Hematopoietic multipotent progenitor cell treated with erythropoietin and hydrocortisone succinate and interleukin-3 and kit ligand, for 8 days (in vitro differentiated cells): Measurements from ENCODE around the gene ACTN1.

Experiments
- DNase-seq: peaks from one replicate; pipeline ENCODE4 v3.0.0-alpha.2; 2015

Gene ACTN1

GRCh38 chr14:68884031-68885030 lies 94.8 kb downstream of the ACTN1 start:
- no peak for DNase-seq

- no peak for DNase-seq
These were observed 96.9 kb downstream of the ACTN1 start for GRCh38 chr14:68882235-68882634.

DNA sequence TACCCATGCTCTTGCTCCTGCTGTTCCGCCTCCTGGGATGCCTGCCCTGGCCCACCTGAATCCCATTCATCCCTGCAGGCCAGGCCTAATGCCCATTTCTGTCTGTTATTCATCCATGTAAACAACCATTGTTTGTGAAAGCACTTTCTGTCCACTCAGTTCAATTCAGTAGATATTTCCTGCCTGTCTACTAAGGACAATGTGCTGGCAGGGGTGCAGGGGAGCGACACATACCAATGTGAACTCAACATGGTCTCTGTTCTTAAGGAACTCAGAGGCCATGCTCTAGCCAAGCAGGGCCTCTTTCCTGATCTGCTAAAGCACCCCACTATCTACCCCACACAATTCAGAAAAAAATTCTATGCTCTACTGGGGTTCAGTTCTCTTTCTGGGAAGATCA lies 97.7 kb downstream of the ACTN1 start:
- no peak for DNase-seq

DNA sequence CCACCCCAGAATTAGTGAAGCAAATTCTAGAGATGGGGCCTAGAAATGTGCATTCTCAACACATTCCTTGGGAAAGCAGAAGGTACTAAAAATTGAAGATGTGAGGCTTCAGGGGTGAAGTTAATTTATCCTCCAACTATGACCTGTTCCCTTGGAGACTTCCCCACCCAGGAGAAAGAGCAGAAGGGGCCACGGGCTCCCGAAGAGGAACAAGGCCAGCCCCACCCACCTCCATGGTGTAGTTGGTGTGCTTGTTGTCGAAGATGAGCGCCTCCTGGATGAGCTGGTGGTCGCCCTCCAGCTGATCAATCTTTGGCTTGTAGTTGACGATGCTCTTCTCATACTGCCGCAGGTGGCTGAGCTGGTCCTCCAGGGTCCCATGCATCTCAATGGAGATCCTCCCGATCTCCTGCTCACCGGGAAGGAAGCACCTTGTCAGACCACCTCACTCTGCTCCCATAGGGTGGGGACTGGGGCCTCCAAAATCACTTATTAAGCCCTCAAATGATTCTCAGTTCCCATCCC lies 98.5 kb downstream of the ACTN1 start:
- DNase-seq: no peak

DNA sequence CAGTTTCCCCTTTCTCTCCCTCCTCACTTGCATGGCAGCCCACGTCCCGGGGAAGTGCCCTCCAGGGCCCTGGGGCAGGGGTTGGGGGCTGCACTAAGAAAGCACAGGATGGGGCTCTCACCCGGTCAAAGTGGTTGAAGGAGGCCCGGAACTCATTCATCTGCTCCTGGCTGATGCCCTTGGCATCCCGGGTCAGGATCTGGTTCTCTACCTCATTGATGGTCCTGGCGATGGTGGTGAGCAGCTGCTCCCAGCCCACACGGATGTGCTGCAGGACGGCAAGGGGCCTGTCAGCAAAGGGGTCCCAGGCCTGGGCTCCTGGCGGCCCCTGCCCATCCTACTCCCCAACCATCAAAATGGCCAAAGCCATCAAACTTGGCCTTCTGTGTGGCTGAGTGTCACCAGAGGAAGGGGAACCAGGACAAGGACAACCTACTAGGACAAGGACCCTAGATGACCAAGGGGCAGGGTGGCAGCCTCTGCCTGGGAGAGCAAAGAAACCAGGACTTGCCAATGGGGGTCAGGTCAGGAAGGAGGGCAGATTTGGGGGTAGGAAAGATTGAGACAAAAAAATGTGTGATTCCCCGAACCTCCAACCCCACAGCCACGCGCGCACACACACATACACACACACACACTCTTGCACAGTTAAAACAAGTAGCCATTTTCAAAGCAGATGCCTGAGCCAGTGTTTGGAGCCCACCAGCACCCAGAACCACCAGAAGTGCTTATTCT lies 99.1 kb downstream of the ACTN1 start:
- DNase-seq: no peak

GRCh38 chr14:68879321-68879781 lies 99.8 kb downstream of the ACTN1 start:
- DNase-seq: no peak

- no peak for DNase-seq
These were observed 100.2 kb downstream of the ACTN1 start for GRCh38 chr14:68878908-68879307.

- no peak for DNase-seq
These were observed 101.0 kb downstream of the ACTN1 start for GRCh38 chr14:68877993-68878575.

DNA sequence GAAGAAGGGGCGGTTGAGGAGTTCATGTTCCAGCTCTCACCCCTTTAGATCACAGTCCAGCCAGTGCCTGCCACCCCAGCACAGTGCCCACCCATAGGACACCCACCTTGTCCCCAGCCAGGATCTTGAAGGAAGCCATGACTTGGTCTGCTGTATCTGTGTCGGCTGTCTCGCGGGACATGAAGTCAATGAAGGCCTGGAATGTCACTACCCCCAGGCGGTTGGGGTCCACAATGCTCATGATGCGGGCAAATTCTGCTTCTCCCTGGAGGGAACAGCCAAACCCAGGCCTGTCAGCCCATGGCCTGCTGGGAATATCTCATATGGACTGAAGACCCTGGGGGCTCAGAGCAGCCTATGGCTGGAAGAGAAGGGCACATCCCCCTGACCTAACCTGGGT lies 102.1 kb downstream of the ACTN1 start:
- no peak for DNase-seq

- no peak for DNase-seq
These were observed 104.4 kb downstream of the ACTN1 start for GRCh38 chr14:68874746-68875155.

GRCh38 chr14:68873376-68873775 lies 105.7 kb downstream of the ACTN1 start:
- DNase-seq: no peak

DNA sequence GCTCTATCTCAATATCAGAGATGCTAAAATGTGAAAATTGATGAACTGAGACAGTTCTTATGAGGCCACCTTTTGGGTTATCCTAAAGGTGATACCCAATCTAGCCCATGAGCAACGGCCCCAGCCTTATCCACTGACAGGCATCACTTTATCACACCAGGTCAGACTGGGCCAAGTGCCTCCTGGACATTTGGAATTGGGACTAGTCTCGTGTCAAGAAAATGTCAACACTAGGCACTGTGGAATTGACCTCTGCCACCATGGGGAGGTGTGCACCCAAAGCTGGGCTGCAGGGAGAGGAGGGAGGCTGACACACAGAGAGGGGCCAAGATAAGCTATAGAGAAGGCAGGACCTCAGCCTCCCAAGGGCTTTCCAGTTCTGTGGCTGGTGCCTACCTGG lies 107.7 kb downstream of the ACTN1 start:
- DNase-seq: no peak

DNA sequence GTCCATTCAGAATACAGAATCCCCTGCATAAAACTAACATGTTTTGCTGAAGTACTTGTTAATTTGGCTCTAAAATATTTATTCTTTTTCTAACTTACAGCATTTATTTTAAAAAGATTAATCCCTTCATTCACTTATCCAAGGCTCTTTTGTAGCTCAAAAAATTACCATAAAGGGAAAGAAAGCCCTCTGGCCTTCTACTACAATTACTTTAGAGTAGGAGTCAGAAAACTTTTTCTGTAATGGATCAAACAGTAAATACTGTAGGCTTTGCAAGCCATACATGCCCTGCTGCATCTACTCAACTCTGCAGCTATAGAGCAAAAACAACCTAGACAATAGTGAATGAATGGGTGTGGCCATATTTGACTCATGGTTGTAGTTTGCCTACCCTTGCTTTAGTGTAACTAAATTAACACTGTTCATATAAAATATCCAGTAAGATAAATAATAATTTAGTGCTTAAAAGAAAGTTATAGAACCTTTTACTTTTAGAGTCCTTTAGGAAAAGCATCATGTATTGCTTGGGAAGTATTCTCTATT lies 112.0 kb downstream of the ACTN1 start:
- no peak for DNase-seq

- DNase-seq: no peak
These were observed 113.6 kb downstream of the ACTN1 start for GRCh38 chr14:68865542-68865941.

DNA sequence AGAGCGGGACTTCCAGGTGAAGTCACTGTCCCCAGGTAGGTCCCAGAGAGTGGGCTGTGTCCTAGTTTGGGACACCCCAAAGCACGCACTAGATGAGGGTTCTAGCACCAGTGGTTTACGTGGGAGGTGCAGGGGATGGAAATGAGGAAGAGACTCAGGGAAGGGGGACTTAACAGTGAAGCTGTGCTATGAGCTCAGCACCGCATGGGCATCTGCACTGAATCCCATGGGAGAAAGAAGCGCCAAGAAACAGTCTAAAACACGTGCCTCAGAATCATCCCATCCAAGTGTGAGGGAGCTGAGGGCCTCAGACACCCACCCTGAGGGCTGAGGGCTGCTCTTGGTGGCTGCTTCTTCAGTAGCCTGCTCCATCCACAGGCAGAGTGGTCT lies 114.7 kb downstream of the ACTN1 start:
- DNase-seq: no peak

GRCh38 chr14:68863610-68864360 lies 115.3 kb downstream of the ACTN1 start:
- DNase-seq: no peak

GRCh38 chr14:68862954-68863594 lies 116.0 kb downstream of the ACTN1 start:
- peak; percentile 82 for DNase-seq

- DNase-seq: no peak
These were observed 118.3 kb downstream of the ACTN1 start for GRCh38 chr14:68860771-68861170.

DNA sequence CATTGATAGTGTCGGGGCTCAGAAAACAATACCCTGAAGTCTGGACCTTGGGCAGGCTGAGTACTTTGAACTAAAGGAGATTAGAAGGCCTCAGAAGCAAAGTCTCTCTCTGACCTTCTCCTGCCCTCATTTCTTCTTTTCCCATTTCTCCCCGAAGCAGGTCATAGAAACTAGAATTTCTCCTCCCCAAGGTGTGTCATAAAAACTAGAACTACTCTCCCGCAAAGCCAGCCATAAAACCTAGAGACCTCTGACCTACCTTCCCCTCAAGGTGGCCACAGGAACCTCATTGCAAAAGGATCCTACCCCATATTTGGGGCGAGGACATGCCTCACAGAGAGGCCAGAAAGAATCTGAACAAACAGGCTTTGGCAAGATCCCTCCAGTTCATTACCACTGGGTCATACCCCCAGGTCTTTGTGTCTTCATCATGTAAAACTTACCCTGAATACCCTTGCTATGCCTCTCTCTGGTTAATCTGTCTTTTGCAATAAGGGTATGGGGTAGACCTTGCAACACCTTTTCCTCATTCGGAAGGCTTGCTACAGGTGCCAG lies 121.5 kb downstream of the ACTN1 start:
- DNase-seq: no peak

DNA sequence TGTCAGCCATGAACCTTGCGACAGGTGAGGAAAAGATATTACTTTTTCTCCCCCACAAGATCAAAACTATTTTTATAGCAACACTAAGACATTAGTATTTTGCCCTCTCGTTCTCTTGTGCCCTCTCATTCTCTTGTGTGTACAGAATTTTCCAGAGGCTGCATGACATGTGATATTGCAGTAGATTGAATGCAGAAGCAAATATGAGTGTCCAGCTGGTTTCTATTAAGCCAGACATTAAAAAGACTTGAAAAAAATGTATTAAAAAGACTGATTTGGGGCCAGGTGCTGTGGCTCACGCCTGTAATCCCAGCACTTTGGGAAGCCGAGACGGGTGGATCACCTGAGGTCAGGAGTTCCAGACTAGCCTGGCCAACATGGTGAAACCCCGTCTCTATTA lies 122.5 kb downstream of the ACTN1 start:
- DNase-seq: no peak

- no peak for DNase-seq
These were observed 124.7 kb downstream of the ACTN1 start for GRCh38 chr14:68854421-68854820.
